Urothelium cell line (cell line): ENCODE results near the gene CALHM2.
"Not testable (repeated sequence)": the region's sequence is repeated elsewhere in the genome, so short reads cannot be mapped to it uniquely, and the experiment has no call there.

Experiments
- DNase-seq: peaks from one replicate; pipeline ENCODE4 v3.0.0; 2011; ENCODE audit warnings: low spot score, mixed read lengths
- FAIRE-seq: peaks from 2 replicates; lab custom pipeline; 2011; peaks lifted over from hg19 to GRCh38; lab: Jason Lieb, UNC

Gene CALHM2

DNA sequence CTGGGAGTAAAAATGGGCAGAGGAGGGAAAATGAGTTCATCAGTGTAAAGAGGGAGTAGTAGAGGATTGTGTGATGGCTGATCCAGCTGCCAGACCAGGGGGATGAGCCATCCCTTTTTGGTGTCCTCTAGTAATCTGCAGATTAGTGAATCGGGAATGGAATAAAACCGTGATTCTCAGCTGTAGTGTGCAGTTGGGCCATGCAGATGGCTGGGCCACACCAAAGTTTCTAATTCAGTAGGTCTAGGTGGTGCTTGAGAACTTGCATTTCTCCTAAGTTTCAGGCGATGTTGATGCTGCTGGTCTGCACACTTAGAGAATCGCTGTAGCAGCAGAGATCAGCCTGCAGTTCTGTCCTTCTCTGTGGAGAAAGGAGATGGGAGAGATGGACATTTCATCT is 33.1 kb downstream of the CALHM2 start:
- FAIRE-seq, result no peak
- no peak for DNase-seq

DNA sequence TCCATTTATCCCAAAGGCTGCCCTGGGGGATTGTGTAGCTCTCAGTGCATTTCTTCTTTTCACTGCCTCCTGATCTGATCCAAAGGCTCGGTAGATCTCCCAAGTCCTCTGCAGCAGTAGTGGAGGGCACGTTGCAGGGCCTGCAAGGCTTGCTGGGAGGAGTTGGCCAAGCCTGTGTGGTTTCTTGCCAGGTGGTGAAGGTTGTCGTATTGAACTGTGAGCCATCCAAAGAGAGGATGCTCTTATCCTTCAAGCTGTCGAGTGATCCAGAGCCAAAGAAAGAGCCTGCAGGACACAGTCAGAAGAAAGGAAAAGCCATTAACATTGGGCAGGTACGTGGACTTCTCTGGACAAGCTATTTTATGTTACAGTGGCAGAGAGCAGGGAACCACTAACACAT is 34.6 kb downstream of the CALHM2 start:
- FAIRE-seq (no peak), DNase-seq (no peak)

DNA sequence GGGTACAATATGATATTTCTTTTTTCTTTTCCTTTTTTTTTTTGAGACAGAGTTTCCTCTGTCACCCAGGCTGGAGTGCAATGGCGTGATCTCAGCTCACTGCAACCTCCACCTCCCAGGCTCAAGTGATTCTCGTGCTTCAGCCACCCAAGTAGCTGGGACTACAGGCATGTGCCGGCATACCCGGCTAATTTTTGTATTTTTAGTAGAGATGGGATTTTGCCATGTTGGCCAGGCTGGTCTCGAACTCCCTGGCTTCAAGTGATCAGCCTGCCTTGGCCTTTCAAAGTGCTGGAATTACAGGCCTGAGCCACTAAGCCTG is 35.1 kb downstream of the CALHM2 start:
- not testable (repeated sequence) for DNase-seq, FAIRE-seq

DNA sequence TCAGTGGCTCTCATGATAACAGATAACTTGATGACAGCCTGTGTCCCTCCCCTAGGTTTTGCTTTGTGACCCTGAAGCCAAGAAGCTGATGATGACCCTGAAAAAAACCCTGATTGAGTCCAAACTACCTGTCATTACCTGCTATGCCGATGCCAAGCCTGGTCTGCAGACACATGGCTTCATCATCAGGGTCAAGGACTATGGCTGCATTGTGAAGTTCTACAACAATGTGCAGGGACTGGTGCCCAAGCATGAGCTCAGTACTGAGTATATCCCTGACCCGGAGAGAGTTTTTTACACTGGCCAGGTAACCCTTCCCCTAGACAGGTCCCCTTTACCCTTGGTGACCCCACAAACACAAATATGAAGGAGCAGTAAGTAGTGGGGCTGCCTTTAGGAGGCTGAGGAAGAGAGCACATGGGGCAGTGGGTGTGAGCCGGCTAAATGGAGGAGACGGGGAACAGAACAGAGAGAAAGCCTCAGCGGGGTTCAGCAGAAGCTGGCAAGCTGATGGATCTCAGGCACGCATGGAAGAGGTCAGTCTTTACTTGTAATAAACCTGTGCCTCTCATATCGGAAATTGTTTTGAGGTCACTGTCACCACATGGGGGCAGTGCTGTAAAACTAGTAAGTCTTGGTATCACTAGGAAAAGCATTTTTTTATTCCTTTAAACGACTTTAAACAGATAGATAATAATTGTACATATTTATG is 35.6 kb downstream of the CALHM2 start:
- FAIRE-seq (no peak), DNase-seq (peak; percentile 33)

DNA sequence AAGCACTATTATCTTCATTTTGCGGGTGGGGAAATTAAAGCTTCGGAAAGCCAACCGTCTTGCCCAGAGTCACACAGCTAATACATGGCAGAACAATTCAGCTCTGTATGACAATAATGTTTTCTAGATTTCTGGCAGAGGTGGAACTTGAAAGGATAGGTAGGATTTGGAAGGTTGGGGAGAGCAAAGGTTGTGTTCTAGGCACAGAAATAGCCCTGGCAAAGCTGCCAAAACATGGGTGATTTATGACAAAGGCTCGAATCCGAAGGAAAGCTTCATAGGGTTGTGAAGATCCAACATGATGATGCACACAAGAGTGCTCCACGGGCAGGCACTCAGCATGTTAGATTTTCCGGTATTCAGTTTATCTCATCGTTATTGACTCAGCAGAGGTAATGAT is 36.6 kb downstream of the CALHM2 start:
- DNase-seq (no peak), FAIRE-seq (no peak)

DNA sequence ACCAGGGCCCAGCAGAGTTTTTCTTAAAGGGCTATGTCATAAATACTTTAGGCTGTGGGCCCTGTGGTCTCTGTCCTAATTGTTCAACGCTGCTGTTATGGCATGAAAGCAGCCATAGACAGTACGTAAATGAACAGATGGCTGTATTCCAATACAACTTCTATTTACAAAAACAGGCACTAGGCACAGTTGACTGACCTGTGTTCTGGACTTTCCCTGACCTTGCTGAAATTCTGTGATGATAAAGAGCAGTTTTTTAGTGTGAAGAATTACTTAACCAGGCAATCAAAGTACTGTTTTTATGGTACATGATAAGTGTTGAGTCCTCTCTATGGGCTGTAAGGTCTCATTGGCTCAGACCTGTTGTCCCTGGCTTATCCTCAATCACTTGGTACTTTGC is 38.6 kb downstream of the CALHM2 start:
- no peak for DNase-seq
- no peak for FAIRE-seq

DNA sequence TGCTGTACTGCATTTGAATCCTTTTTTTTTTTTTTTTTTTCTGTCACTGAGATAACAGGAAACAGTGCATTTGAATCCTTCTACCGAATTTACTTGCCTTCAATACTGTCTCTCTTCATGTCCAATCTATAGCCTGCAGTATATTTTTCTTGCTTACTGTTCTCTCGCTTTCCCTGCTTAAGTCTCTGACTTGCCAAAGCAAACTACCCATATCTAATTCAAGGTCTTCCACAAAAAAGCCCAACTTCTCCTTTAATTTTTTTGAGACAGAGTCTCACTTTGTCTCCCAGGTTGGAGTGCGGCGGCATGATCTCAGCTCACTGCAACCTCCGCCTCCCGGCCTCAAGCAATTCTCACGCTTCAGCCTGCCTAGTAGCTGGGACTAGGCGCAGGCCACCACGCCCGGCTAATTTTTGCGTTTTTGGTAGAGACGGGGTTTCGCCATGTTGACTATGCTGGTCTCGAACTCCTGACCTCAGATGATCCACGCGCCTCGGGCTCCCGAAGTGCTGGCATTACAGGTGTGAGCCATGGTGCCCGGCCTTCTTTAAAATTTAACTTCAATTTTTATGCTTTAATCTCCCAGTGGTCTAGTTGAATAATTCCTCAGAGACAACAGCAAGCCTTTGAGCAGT is 54.9 kb downstream of the CALHM2 start:
- DNase-seq (no peak), FAIRE-seq (no peak)

DNA sequence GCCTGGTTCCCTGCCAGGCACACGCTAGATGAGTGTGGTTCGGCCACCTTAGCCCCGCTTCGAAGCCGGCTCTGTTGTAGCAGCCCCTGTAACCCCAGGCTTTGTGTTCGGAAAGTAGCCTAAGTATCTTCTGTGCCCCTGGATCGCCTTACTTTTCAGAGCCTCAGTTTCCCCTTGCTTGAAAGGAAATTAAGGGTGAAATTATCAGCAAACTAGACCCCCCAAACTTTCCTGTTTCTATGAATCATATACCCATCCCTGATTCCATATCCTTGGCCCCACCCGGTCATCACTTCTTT is 55.4 kb downstream of the CALHM2 start:
- FAIRE-seq, result no peak
- DNase-seq, result no peak
